ENCODE data around the gene GSTA2.

The GSTA2 gene

DNA sequence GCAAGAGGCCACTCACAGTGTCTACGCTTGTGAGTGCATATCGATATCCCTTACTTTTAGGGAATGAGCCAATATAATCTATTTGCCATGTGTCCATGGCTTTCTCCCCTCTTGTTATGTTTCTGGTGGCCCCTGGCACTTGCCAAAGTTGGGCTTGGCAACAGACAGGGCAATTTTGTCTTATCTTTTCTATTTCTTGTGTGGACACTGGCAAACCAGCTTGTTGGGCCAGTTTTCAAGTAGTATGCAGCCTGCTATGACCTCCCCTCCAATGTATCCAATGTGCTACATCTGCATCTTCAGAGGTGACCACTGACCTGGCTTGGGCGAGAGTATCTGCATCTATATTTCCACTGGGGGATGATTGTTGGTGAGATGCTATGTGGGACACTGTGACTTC is 29.2 kb downstream of the GSTA2 start:
- TF ChIP-seq, protein P1, sequence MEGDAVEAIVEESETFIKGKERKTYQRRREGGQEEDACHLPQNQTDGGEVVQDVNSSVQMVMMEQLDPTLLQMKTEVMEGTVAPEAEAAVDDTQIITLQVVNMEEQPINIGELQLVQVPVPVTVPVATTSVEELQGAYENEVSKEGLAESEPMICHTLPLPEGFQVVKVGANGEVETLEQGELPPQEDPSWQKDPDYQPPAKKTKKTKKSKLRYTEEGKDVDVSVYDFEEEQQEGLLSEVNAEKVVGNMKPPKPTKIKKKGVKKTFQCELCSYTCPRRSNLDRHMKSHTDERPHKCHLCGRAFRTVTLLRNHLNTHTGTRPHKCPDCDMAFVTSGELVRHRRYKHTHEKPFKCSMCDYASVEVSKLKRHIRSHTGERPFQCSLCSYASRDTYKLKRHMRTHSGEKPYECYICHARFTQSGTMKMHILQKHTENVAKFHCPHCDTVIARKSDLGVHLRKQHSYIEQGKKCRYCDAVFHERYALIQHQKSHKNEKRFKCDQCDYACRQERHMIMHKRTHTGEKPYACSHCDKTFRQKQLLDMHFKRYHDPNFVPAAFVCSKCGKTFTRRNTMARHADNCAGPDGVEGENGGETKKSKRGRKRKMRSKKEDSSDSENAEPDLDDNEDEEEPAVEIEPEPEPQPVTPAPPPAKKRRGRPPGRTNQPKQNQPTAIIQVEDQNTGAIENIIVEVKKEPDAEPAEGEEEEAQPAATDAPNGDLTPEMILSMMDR (conservative IDR thresholded peaks at IDR 0.05; ENCODE audit: low read depth, low read length): no peak
- DNase-seq (ENCODE audit: low read depth): no peak
- no peak overlapping the region for H3K4me3 ChIP-seq (ENCODE audit: low read depth, low read length)

DNA sequence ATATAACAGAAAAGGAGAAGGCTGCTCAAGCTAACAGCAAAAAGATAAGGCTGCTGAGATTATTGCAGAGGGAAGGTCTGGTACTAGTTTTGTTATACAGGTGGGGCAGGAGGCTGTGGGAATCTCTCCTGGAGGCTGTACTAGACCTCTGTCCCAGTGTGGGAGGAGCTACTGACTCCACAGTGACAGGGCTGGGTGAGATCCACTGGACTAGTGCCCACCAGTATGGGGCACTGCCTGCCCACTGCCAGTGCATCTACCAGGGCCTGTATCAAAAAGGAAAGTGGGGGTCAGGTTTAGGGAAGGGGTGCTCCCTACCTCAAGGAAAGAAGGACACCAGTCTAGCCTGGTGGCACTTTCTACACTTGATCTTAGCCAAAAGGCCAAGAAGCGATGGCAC is 30.1 kb downstream of the GSTA2 start:
- no peak for DNase-seq (ENCODE audit: low read depth)
- TF ChIP-seq, protein P1 (conservative IDR thresholded peaks at IDR 0.05; ENCODE audit: low read depth, low read length): no peak
- H3K4me3 ChIP-seq (ENCODE audit: low read depth, low read length): no peak overlapping the region

DNA sequence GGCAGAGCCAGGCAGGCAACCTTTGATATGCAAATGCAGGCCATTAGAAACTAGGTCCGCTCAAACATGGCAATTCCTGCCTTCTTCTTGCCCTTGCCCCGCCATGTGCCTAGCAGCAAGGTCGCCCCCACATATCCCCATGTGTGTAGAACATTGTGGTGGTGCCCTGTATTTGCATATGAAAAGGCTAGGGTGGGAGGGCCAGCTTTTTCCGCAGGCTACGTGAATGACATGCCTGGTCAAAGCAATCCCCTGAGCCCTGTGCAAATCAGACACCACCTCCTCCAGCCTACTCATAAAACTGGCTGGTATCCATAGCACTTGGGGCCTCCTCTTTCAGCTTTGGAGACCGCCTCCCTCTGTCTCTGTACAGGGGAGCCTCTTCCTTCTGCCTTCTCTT is 31.6 kb downstream of the GSTA2 start:
- TF ChIP-seq, protein P1 (conservative IDR thresholded peaks at IDR 0.05; ENCODE audit: low read depth, low read length): no peak
- H3K4me3 ChIP-seq (ENCODE audit: low read depth, low read length): no peak overlapping the region
- no peak for DNase-seq (ENCODE audit: low read depth)

DNA sequence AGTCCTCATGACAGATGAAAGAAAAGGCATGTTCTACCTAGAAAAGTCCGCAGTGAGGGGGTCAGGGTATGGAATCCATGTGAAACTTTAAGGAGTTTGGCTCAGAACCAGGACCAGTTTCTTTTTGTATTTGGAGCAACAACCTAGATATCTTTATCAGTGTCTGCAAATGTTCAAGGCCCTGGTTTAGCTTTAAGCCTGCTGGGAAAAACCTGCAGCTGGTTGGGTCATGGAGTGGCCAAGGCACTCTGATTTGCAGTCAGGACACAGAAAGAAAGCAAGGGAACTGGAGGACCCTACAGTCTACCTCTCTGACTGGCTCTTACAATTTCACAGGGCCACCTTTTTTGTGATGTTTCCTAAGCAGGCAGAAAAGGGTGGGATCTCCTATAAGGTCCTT is 33.7 kb downstream of the GSTA2 start:
- TF ChIP-seq, protein P1 (conservative IDR thresholded peaks at IDR 0.05; ENCODE audit: low read depth, low read length): no peak
- H3K4me3 ChIP-seq (ENCODE audit: low read depth, low read length): no peak overlapping the region

DNA sequence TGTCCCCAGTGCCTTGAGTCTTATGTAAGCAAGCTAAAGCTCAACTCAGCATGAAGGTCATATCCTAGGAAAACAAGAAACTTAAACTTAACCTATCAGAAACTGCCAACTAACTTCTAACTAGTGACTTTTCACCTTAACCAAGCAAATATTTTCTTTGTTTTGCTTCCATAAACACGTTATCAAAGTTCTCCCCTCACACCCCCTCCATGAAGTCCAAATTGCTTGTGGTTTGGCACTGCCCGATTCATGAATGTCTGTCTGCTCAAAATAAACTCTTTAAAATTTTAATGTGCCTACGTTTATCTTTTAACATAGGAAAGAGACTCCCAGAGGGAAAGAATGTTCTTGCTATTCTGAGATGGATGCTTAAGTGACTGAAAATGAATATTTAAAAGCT is 34.9 kb downstream of the GSTA2 start:
- no peak for DNase-seq (ENCODE audit: low read depth)

More for the DNA sequence above, 33.7 kb downstream of the GSTA2 start:
- no peak for DNase-seq (ENCODE audit: low read depth)

DNA sequence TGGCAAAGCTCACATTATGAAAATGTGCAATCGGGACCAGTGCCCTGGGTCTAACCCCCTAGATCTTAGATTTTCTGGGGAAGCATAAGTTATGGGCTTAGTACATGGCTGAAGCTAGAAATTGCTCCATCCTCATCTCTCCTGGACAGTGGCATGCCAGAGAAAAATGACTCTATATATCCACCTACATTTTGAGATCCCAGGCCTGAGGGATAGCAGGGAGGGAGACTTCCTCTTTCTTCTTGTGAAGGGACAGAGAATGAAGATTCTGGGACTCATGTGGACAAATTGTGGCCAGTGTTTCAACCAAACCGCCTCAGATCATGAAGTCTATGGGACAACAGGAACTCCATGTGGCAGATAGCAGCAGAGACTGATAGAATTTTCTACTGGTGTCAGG is 35.4 kb downstream of the GSTA2 start:
- H3K4me3 ChIP-seq (ENCODE audit: low read depth, low read length): no peak overlapping the region
- TF ChIP-seq, protein P1 (conservative IDR thresholded peaks at IDR 0.05; ENCODE audit: low read depth, low read length): no peak
- no peak for DNase-seq (ENCODE audit: low read depth)

More for the DNA sequence above, 34.9 kb downstream of the GSTA2 start:
- TF ChIP-seq, protein P1 (conservative IDR thresholded peaks at IDR 0.05; ENCODE audit: low read depth, low read length): no peak
- H3K4me3 ChIP-seq (ENCODE audit: low read depth, low read length): no peak overlapping the region

DNA sequence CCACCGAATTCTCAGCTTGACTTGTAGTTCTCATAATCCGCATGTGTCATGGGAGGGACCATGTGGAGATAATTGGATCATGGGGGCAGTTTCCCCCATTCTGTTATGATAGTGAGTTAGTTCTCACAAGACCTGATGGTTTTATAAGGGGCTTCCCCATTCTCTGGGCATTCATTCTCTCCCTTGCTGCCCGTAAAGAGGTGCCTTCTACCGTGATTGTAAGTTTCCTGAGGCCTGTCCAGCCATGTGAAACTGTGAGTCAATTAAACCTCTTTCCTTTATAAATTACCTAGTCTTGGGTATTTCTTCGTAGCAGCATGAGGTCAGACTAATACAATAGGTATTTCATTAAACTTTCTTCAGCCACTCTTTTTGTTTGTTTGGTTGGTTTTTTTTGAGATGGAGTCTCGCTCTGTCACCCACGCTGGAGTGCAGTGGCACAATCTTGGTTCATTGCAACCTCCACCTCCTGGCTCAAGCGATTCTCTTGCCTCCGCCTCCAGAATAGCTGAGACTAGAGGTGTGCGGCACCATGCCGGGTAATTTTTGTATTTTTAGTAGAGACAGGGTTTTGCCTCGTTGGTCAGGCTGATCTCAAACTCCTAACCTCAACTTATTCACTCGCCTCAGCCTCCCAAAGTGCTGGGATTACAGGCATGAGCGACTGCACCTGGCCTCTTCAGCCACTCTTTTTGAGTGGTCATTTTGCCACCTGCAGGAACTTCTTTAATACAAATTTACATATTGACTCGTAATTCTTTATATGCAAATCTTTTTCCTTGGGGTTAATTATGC is 36.3 kb downstream of the GSTA2 start:
- DNase-seq (ENCODE audit: low read depth): no peak
- TF ChIP-seq, protein P1 (conservative IDR thresholded peaks at IDR 0.05; ENCODE audit: low read depth, low read length): no peak
- H3K4me3 ChIP-seq (ENCODE audit: low read depth, low read length): no peak overlapping the region

Data from choroid plexus epithelial cell (primary cell).